Stimulated activated naive CD8-positive, alpha-beta T cell treated with anti-CD3 and anti-CD28 coated beads, Interleukin-15, Interleukin-2, amounts not matched to agents 100 U/mL and 50 U/mL, for 24 hours (primary cell): ENCODE results near the gene GSTM5.
"Not testable (repeated sequence)": the region's sequence is repeated elsewhere in the genome, so short reads cannot be mapped to it uniquely, and the experiment has no call there.

Experiments used
- ATAC-seq: fragments of 150-1000 bp; cut with Tn5 transposase; one replicate; pipeline ENCODE4 v1.10.0; 2021
- DNase-seq: peaks from one replicate; pipeline ENCODE4 v3.0.0; 2021

The GSTM5 gene

DNA sequence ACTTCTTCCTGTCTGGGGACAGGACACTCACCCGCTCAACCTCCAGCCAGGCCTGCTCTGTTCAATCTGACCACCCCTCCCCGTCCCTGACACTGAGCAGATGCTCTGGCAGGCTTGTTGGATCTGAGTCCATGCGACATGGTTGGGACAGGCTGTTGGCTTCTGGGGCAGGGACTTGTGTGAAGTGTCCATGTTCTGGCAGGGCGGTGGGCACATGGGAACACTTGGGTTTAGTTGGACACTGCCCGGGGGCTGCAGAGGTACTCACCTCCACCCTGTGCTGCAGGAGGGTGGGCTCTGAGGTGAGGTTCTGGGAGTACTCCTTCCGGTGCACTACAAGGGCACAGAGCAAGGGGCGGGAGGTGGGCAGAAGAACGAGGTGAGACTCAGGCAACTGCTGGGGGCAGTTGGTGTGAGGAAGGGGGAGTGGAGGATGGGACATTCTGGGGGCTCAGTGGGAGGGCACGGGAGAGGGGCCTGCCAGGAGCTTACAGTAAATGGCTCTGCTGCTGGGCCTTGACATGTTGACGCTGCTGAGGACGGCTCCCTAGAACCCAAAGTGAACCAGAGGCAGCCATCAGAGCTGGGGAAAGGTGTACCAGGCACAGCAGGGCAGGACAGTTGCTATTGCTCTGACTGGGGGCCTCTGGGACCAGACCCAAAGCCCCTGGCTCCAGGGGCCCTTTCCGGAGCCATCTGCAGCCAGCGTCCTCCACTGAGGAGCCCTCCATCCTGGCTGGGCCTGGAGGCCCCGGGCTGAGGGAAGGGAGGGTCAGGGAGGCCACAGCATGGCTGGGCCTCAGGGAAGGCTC, 49.4 kb downstream of the GSTM5 start:
- DNase-seq = peak; percentile 1
- ATAC-seq = no peak

DNA sequence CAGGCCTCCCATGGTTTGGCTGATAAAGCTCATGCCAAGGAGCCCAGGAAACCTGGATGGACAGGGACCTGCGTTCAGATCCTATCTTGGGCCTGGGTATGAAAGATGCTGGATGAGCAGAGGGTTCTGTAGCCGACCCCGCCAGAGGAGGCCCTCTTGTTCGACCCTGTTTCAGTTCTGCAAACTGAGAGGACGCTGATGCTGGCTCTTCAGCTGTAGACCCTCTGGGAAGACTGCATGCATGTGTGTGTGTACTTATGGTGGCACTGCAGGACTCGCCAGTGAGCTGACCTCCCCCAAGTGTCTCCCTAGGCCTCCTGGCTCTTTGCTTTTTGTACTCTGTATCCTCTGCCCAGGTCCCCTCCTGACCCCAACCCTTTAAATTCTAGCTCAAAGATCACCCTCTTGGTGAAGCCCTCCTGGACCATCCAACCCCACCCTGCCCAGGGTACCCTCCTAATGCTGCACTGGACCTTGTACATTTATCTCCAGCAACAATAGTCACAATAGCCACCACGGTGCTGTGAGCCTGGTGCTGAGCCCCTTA, 50.1 kb downstream of the GSTM5 start:
- ATAC-seq = no peak
- peak; percentile 2 for DNase-seq

DNA sequence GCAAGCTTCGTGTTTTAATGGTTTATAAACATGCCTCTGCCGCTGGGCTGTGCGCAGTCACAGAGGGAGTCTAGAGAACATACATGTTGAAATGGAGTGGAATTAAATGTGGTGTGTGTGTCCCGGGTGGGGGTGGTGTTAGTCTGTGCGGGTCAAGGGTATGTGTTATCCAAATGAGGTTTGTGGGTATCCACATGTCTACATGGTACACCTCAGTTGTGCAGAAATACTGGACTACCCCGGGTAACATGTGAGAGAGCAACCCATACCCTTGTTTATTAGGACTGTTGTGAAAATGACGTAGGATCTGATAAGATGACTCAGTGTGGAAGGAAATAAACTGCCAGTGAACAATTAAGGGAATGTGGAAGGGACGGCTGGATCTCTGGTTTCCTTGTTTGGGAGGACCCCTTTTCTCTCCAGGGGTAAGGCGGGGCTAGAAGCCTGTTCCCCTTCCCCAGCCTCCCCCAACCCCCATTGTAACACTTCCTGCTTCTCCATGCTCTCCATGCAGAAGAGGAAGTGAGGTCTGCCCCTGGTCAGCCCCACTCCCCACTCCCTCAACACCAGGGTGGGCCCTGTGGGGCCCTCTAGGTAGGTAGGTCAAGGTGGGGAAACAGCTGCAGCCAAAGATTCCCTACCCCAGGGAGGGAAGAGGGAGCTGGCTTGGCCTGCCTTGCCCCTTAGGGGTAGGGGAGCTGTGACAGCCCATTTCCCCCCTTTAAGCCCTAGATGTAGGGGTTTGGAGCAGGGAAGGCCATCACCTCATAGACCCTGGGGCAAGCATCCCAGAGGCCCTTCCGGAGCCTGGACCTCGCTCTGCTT, 51.0 kb downstream of the GSTM5 start:
- DNase-seq (no peak), ATAC-seq (no peak)

- ATAC-seq = no peak
- no peak for DNase-seq
Measured at GRCh38 chr1:109763646-109764415, 51.8 kb downstream of the GSTM5 start, which contains the start of gene EPS8L3. Gene EPS8L3, minus strand, starts transcription at chr1:109763923. Its CDS starts 2,174 bp downstream, at chr1:109761749.

- ATAC-seq (no peak), DNase-seq (no peak)
Measured at GRCh38 chr1:109764561-109765482, 52.8 kb downstream of the GSTM5 start.

DNA sequence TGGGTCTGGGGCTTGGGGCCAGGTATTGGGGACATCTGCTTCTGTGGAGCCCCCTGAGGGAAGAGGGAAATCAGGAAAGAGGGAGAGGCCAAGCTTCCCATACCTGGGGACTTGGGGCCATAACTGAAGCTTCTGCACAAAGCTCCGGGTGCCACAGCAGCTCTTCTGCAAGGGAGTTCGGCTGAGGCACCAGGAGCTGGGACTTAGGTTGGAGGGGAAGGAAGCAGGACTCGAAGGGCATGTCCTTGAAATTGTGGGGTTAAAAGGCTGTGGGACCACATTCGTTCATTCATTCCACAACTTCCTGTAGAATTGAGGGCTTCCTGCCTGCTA, 53.4 kb downstream of the GSTM5 start:
- ATAC-seq = no peak
- no peak for DNase-seq

DNA sequence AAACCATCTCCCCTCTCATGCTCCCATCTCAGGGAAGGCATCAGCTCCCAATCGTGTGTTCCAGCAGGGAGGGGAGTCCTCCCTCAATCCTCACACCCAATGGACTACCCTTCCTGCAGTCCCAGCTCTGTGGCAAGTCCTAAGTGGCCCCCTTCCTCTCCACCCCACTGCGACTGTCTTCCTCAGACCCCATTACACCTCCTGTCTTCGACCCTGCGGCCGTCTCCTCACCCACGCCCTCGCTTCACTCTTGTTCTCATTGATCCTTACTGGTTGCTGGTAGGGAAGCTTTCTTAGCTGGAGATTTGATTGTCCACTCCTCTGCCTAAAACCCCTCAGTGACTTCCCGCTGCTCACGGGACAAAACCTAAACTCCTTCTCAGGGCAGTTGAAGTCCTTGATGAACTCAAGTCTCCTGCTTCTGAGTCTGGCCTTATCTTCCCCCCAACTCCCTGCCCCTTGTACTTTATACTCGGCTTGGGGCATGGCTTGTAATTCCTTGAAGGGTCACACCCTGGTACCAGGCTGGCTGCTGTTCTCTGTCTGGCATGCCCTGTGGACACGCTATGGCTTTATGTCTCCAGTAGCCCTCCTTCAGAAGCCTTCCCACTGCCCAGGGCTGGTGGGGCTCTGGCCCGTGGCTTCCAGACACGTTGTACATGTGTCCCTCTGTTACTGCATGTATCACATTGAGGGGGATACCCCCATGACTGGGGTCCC, 54.0 kb downstream of the GSTM5 start:
- DNase-seq (no peak), ATAC-seq (no peak)

- ATAC-seq = not testable (repeated sequence)
Measured at GRCh38 chr1:109766991-109767636, 55.1 kb downstream of the GSTM5 start.

More at GRCh38 chr1:109766991-109767636, 55.1 kb downstream of the GSTM5 start:
- not testable (repeated sequence) for DNase-seq
